HL-60 (cell line): ENCODE results near the gene ZSCAN29.

Source experiments
- DNase-seq, 2 experiments: peaks; one replicate each; pipeline ENCODE4 v3.0.0-alpha.2; 2010 to 2020; ENCODE audit warnings: low read depth in 1 of 2, low spot score in 1 of 2
- H3K27ac ChIP-seq: fragments of 250-450 bp; sonication (Bioruptor Pico); replicated peaks from 2 replicates; pipeline ENCODE4 v1.5.1; 2020; ENCODE audit warnings: mild to moderate bottlenecking, moderate library complexity
- H3K27me3 ChIP-seq: fragments of 250-450 bp; sonication (Bioruptor Pico); 2 replicates; pipeline ENCODE4 v1.5.1; 2021; ENCODE audit warnings: mild to moderate bottlenecking, moderate library complexity; ENCODE audit not compliant: insufficient read depth, poor library complexity, severe bottlenecking
- H3K4me3 ChIP-seq: replicated peaks from 2 replicates; pipeline ENCODE4 v1.5.1; 2011; ENCODE audit warnings: mild to moderate bottlenecking, control low read depth, low read length; ENCODE audit not compliant: insufficient read depth
- CTCF ChIP-seq: IDR thresholded peaks from one replicate; pipeline ENCODE4 v1.5.1; 2011; ENCODE audit warnings: low read length, control low read depth, inconsistent platforms; ENCODE audit not compliant: insufficient read depth
- GABPA ChIP-seq: IDR thresholded peaks from 2 replicates; pipeline ENCODE4 v1.6.1; 2012; ENCODE audit warnings: low read depth
- POLR2AphosphoS5 ChIP-seq: IDR thresholded peaks from 2 replicates; pipeline ENCODE4 v1.6.1; 2012; ENCODE audit warnings: low read depth
- SPI1 ChIP-seq: IDR thresholded peaks from 2 replicates; pipeline ENCODE4 v1.6.1; 2012; ENCODE audit warnings: low read depth, mild to moderate bottlenecking, borderline replicate concordance
- TF ChIP-seq, protein P1 (sequence below): IDR thresholded peaks from 2 replicates; pipeline ENCODE4 v1.6.1; 2012; ENCODE audit warnings: low read depth; ENCODE audit not compliant: insufficient replicate concordance

Gene ZSCAN29

GRCh38 chr15:43346305-43346704, 24.5 kb downstream of the ZSCAN29 start:
- no peak for DNase-seq
- TF ChIP-seq POLR2AphosphoS5 (no peak), CTCF (no peak), SPI1 (no peak), GABPA (no peak)
- TF ChIP-seq, protein P1, sequence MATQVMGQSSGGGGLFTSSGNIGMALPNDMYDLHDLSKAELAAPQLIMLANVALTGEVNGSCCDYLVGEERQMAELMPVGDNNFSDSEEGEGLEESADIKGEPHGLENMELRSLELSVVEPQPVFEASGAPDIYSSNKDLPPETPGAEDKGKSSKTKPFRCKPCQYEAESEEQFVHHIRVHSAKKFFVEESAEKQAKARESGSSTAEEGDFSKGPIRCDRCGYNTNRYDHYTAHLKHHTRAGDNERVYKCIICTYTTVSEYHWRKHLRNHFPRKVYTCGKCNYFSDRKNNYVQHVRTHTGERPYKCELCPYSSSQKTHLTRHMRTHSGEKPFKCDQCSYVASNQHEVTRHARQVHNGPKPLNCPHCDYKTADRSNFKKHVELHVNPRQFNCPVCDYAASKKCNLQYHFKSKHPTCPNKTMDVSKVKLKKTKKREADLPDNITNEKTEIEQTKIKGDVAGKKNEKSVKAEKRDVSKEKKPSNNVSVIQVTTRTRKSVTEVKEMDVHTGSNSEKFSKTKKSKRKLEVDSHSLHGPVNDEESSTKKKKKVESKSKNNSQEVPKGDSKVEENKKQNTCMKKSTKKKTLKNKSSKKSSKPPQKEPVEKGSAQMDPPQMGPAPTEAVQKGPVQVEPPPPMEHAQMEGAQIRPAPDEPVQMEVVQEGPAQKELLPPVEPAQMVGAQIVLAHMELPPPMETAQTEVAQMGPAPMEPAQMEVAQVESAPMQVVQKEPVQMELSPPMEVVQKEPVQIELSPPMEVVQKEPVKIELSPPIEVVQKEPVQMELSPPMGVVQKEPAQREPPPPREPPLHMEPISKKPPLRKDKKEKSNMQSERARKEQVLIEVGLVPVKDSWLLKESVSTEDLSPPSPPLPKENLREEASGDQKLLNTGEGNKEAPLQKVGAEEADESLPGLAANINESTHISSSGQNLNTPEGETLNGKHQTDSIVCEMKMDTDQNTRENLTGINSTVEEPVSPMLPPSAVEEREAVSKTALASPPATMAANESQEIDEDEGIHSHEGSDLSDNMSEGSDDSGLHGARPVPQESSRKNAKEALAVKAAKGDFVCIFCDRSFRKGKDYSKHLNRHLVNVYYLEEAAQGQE = no peak
- H3K27me3 ChIP-seq = no peaks in the 10 kb centered on the region
- no peak overlapping the region for H3K4me3 ChIP-seq
- H3K27ac ChIP-seq = no peak overlapping the region

DNA sequence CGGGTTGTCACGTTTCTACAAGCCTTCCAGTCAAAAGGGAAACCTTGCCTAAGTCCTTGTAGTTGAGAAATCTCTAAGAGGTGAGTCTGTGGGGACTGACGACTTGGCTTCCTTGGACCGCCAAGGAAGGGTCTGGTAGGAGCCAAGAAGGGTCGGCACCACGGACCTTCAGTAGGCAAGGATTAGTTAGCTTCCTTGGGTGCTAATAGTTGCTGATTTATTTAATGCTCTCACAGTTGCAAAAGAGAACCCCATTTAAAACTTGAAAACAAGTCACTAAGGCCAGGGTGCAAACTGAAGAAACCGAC, 40.1 kb downstream of the ZSCAN29 start:
- Histone ChIP-seq H3K27me3 (no peaks in the 10 kb centered on the region), H3K27ac (peak overlapping the region; percentile 91), H3K4me3 (peak overlapping the region; percentile 55)
- TF ChIP-seq POLR2AphosphoS5 (no peak), SPI1 (no peak), GABPA (no peak), CTCF (no peak)
- TF ChIP-seq, protein P1 = no peak
- DNase-seq = no peak

- TF ChIP-seq, protein P1 = peak; percentile 61
- TF ChIP-seq SPI1 (peak; percentile 86), GABPA (peak; percentile 85), POLR2AphosphoS5 (peak; percentile 76; the same call in 1 of the 2 replicates), CTCF (no peak)
- Histone ChIP-seq H3K27me3 (no peaks in the 10 kb centered on the region), H3K4me3 (peak within 1 kb of the TSS; percentile 55), H3K27ac (peak within 1 kb of the TSS; percentile 91)
- DNase-seq = peak; percentile 93 to 95
Measured at GRCh38 chr15:43329960-43330779, 40.7 kb downstream of the ZSCAN29 start, which contains the start of gene LCMT2. TSS of gene LCMT2 (minus strand) at chr15:43330573. CDS start at chr15:43330489, 84 bp downstream.
